ENCODE data around the gene CDKN2D. TPM values are rescaled to one million over a fixed set of nuclear protein-coding genes. Genes with fewer than 3 reads are reported as not detected.

Gene CDKN2D
- total and polyA plus RNA-seq, 10 of the 15 experiments (the other 5 are each of a cell fraction or from before 2014, with no cell fraction given): 0.53 to 17.2 (median 6.7) TPM

DNA sequence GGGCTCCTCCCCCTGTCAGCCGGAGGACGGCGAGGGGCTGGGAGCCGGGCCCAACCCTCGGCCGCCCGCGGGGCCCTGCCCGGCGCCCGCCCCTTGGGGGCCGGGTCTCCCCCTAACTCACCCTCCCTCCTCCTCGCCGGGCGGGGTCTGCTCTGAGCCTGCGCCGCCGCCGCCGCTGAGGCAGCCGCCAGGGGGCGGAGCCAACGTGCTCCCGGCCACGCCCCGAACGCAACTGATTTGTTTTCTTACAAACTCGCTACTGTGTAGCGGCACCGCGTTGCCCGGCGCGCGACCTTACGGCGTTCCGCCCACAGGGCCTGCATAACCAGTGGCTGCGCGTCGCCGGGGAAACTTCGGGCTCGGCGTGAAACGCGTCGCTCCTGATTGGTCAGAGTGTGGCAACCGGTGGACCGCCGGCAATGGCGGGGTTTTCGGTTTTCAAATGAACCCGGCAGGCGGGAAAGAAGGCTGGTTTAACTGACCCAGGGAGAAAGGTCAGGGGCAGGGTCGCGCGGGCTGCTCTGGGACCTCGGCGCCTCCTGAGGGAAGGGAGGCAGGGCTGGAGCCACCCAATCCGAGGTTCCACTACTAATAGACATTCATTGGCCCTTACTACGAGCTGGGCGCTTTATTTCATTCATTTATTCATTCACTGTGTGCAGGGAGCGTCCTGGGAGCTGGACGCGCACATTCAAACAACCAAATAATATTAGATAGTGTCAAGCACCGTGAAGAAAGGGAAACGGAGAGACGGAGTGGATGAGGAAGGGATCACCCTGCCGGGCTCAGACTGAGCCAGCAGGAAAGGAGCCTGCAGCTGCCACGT, at the start of gene CDKN2D (continued):
- TF ChIP-seq SIN3A (IDR thresholded peaks at IDR 0.05; ENCODE audit: low read depth, low read length) (peak; percentile 99), MTA2 (IDR thresholded peaks at IDR 0.05; ENCODE audit: low read depth) (no peak), SMARCA5 (IDR thresholded peaks at IDR 0.05) (no peak), MEF2B (IDR thresholded peaks at IDR 0.05; ENCODE audit: partially characterized antibody, poor library complexity, severe bottlenecking) (no peak), RBBP5 (conservative IDR thresholded peaks at IDR 0.05) (no peak), GATAD2B (conservative IDR thresholded peaks at IDR 0.05; ENCODE audit: low read depth) (no peak; the same call in 1 of the 2 replicates), PAX8 (IDR thresholded peaks at IDR 0.05) (no peak), ATF7 (IDR thresholded peaks at IDR 0.05; ENCODE audit: low read depth) (peak; percentile 31; the same call in 1 of the 2 replicates), NR2C1 (IDR thresholded peaks at IDR 0.05) (peak; percentile 93), ESRRA (IDR thresholded peaks at IDR 0.05; ENCODE audit: low read length) (no peak), TAF1 (IDR thresholded peaks at IDR 0.05; ENCODE audit: borderline replicate concordance, low read depth, low read length) (peak; percentile 43; the same call in 1 of the 2 replicates), ZNF24 (IDR thresholded peaks at IDR 0.05) (peak; percentile 85), SRF (IDR thresholded peaks at IDR 0.05; ENCODE audit: low read depth in 2 of 2, low read length in 2 of 2) (0 out of 4 replicates have a peak, but pooled peaks of 1 of the 2 experiments have one; percentile 14), ETV6 (conservative IDR thresholded peaks at IDR 0.05 in 1 of 2, IDR thresholded peaks at IDR 0.05 in 1 of 2; ENCODE audit: borderline replicate concordance in 1 of 2, low read depth in 1 of 2) (no peak), HDGF (IDR thresholded peaks at IDR 0.05) (peak; percentile 95), ZNF384 (IDR thresholded peaks at IDR 0.05; ENCODE audit: borderline replicate concordance, low read depth, low read length) (no peak), YBX1 (IDR thresholded peaks at IDR 0.05) (no peak), SKIL (IDR thresholded peaks at IDR 0.05; ENCODE audit: low read depth, poor library complexity, severe bottlenecking) (peak; percentile 14), EGR1 (IDR thresholded peaks at IDR 0.05; ENCODE audit: borderline replicate concordance in 1 of 2, low read depth in 2 of 2, low read length in 2 of 2) (peak; percentile 31 to 90; a peak in 1 of 3 replicates), RELB (IDR thresholded peaks at IDR 0.05; ENCODE audit: low read depth) (peak; percentile 39; the same call in 1 of the 2 replicates), SUPT20H (IDR thresholded peaks at IDR 0.05; ENCODE audit: borderline replicate concordance, control insufficient read depth, low read depth, low read length) (no peak)
- TF ChIP-seq, protein P1, sequence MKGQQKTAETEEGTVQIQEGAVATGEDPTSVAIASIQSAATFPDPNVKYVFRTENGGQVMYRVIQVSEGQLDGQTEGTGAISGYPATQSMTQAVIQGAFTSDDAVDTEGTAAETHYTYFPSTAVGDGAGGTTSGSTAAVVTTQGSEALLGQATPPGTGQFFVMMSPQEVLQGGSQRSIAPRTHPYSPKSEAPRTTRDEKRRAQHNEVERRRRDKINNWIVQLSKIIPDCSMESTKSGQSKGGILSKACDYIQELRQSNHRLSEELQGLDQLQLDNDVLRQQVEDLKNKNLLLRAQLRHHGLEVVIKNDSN (IDR thresholded peaks at IDR 0.05; ENCODE audit: borderline replicate concordance, extremely low read length, insufficient read depth, low read depth, low read length): no peak
- TF ChIP-seq, protein P2, sequence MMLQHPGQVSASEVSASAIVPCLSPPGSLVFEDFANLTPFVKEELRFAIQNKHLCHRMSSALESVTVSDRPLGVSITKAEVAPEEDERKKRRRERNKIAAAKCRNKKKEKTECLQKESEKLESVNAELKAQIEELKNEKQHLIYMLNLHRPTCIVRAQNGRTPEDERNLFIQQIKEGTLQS (IDR thresholded peaks at IDR 0.05; ENCODE audit: borderline replicate concordance, extremely low read depth, low read depth, low read length): no peak
- TF ChIP-seq, protein P3, sequence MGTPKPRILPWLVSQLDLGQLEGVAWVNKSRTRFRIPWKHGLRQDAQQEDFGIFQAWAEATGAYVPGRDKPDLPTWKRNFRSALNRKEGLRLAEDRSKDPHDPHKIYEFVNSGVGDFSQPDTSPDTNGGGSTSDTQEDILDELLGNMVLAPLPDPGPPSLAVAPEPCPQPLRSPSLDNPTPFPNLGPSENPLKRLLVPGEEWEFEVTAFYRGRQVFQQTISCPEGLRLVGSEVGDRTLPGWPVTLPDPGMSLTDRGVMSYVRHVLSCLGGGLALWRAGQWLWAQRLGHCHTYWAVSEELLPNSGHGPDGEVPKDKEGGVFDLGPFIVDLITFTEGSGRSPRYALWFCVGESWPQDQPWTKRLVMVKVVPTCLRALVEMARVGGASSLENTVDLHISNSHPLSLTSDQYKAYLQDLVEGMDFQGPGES (IDR thresholded peaks at IDR 0.05): peak; percentile 87

Data from GM12878 (cell line).